Breast epithelium (tissue), 4 donors: ENCODE results near the gene RIPOR3. TPM values are rescaled to one million over a fixed set of nuclear protein-coding genes. Genes with fewer than 3 reads are reported as not detected.
"Not testable (repeated sequence)": the region's sequence is repeated elsewhere in the genome, so short reads cannot be mapped to it uniquely, and the experiment has no call there.

Experiments
- DNase-seq, 2 donors: peaks; one replicate each; pipeline ENCODE4 v3.0.0-alpha.2; 2019; ENCODE audit warnings: low spot score in 2 of 2
- H3K27ac ChIP-seq, 2 donors: fragments of 200-600 bp; sonication (generic) in 1 of 2; one replicate each; pipeline ENCODE4 v1.5.1; 2016 to 2019; ENCODE audit warnings: mild to moderate bottlenecking in 1 of 2
- H3K27me3 ChIP-seq, 2 donors: fragments of 200-600 bp; sonication (generic) in 1 of 2; one replicate each; pipeline versions ENCODE4 v1.5.1 to v1.6.0; 2017 to 2019; ENCODE audit warnings: control low read depth in 1 of 2, mild to moderate bottlenecking in 1 of 2
- H3K36me3 ChIP-seq: fragments of 200-600 bp; one replicate; pipeline ENCODE4 v1.5.1; 2019
- H3K4me1 ChIP-seq, 2 donors: fragments of 200-600 bp; sonication (generic); one replicate each; pipeline ENCODE4 v1.5.1; 2016 to 2019; ENCODE audit warnings: control low read depth in 1 of 2
- H3K4me3 ChIP-seq, 3 donors: fragments of 200-600 bp; sonication (generic); 1 replicate in 2 of 3; 2 replicates in 1 of 3; pipeline ENCODE4 v1.5.1; 2016 to 2019; ENCODE audit warnings: mild to moderate bottlenecking in 3 of 3, moderate library complexity in 2 of 3
- H3K9me3 ChIP-seq, 2 donors: fragments of 200-600 bp; sonication (generic) in 1 of 2; one replicate each; pipeline ENCODE4 v1.5.1; 2016 to 2019; ENCODE audit warnings: control low read depth in 1 of 2
- POLR2A ChIP-seq: fragments of 450-650 bp; IDR thresholded peaks from one replicate; pipeline ENCODE4 v1.6.1; 2016; ENCODE audit warnings: antibody characterized with exemption, mild to moderate bottlenecking, moderate library complexity
- POLR2AphosphoS5 ChIP-seq, 3 donors: sonication (generic); formaldehyde crosslinking; IDR thresholded peaks; one replicate each; pipeline ENCODE4 v1.6.1; 2017; ENCODE audit warnings: antibody characterized with exemption in 3 of 3
- intact Hi-C: fragments of 100-400 bp; cut with DNase I; formaldehyde crosslinking; loops from one replicate; pipeline ENCODE4 v1.15.1; 2023; ENCODE audit warnings: low total_unique reads
- total RNA-seq, 3 donors: library from RNA; depleted of rRNA; stranded (reverse); fragments of >200 nt; gene quantifications; one replicate each; pipeline ENCODE4 v1.1.0, GENCODE V29; 2016
- TF ChIP-seq, protein P1 (sequence below), 3 donors: fragments of 450-650 bp; IDR thresholded peaks; one replicate each; pipeline ENCODE4 v1.5.1; 2016 to 2017; ENCODE audit warnings: antibody characterized with exemption in 3 of 3, mild to moderate bottlenecking in 3 of 3, moderate library complexity in 3 of 3

The RIPOR3 gene
- total RNA-seq, 3 donors from 2014 or later = 4.5 to 35.5 (median 26.9) TPM

DNA sequence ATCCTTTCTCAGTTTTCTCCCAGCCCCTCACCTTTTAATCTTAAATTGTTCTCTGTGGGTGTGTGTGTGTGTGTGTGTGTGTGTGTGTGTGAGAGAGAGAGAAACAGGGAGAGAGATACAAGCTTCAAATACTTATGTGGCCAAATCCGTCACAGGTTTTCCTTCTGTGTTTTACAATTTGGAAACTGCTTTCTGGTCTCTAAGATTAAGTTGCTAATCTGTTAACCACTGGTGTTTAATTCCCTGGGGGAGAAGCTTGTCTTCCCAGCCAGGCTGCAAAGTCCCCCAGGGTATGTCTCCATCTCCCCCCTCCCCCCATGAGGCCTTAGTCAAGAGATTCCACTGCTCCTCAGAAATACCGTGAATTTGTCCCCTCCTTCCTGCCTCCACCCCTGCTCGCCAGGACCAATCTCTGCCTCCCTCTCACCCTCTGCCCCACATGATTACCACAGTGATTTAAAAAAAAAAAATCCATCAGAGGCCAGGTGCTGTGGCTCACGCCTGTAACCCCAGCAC is 49.0 kb downstream of the RIPOR3 start:
- H3K36me3 ChIP-seq = no peaks in the 10 kb centered on the region
- H3K27ac ChIP-seq = no peak overlapping the region
- TF ChIP-seq POLR2AphosphoS5 (IDR thresholded peaks at IDR 0.05) = no peak
- no peak for TF ChIP-seq POLR2A
- TF ChIP-seq, protein P1, sequence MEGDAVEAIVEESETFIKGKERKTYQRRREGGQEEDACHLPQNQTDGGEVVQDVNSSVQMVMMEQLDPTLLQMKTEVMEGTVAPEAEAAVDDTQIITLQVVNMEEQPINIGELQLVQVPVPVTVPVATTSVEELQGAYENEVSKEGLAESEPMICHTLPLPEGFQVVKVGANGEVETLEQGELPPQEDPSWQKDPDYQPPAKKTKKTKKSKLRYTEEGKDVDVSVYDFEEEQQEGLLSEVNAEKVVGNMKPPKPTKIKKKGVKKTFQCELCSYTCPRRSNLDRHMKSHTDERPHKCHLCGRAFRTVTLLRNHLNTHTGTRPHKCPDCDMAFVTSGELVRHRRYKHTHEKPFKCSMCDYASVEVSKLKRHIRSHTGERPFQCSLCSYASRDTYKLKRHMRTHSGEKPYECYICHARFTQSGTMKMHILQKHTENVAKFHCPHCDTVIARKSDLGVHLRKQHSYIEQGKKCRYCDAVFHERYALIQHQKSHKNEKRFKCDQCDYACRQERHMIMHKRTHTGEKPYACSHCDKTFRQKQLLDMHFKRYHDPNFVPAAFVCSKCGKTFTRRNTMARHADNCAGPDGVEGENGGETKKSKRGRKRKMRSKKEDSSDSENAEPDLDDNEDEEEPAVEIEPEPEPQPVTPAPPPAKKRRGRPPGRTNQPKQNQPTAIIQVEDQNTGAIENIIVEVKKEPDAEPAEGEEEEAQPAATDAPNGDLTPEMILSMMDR (IDR thresholded peaks at IDR 0.05) = no peak
- H3K4me1 ChIP-seq = peaks cover 0 to 7% of the 10 kb centered on the region in 2 donors
- no peak overlapping the region for H3K4me3 ChIP-seq
- no peaks in the 10 kb centered on the region for H3K27me3 ChIP-seq
- intact Hi-C loops = loop anchor here (5.0 kb wide), 1 partner anchor 1245 kb away; no protein-coding TSS in a partner anchor
- DNase-seq = no peak
- H3K9me3 ChIP-seq = no peaks in the 10 kb centered on the region

DNA sequence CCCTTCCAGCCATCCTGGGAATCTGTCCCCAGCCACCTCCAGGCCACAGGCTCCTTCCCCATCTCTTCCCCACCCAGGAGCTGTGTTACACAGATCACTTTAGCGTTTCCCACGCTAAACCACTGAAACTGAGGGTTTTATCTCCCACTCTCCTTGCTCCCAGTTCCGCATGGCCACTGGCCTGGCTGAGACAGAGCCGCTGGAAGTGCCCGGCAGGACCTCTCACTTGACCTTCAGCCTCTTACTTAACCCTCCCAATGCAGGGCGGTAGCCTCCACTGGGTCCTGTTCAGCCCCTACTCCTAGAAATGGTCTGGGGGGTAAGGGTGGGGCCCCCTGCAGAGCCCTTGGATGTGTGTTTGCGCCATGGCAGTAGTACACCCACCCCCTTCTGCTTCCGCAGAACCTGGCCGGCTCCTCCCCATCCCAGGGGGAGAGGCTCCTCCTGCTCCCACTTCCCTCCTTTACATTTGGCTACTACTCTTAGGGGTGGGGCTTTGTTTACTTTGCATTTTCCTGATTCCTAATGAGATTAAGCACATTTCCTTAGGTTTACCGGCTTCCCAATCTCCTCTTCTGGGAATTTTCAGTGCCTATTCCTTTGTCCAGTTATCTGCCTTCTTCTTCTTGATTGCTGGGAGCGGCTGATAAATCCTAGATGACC is 49.6 kb downstream of the RIPOR3 start:
- not testable (repeated sequence) for H3K36me3 ChIP-seq, H3K9me3 ChIP-seq, H3K4me3 ChIP-seq, H3K4me1 ChIP-seq, H3K27ac ChIP-seq, DNase-seq, H3K27me3 ChIP-seq
- intact Hi-C loops = loop anchor here (5.0 kb wide), 1 partner anchor 1244 kb away; no protein-coding TSS in a partner anchor

DNA sequence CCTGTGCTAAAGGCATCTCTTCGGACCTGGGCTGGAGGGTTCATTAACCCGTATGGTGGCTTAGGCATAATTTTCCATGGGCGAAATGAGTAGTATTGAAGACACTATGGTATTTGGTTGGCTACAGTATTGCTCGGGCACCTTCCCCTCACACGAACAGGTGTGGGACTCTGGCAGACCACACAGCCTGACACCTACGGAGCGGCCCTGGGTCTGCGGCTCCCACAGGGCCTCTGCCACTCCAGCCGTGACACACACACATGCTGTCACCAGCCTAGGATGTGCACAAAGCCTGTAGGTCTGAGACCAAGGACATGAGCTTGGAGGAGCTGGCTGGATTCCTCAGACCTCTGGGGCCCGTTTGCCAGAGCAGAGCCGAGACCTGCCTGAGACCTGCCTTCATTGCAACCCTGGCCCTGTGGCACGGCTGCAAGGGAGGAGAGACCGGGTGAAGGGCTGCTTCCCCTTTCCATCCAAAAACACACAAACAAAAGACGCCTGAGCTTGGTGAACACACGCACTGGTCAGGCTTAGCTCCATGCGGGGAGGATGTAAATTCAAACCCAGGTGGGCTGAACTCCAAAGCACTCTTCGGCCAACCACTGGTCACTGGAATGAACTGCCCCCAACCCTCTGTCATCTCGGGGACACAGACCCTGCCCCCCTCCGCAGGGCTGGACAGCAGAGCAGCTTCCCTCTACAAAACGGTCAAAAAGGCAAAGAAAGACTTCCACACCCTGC is 51.2 kb downstream of the RIPOR3 start:
- not testable (repeated sequence) for H3K4me1 ChIP-seq
- intact Hi-C loops = loop anchor here (5.0 kb wide), 1 partner anchor 1243 kb away; no protein-coding TSS in a partner anchor

DNA sequence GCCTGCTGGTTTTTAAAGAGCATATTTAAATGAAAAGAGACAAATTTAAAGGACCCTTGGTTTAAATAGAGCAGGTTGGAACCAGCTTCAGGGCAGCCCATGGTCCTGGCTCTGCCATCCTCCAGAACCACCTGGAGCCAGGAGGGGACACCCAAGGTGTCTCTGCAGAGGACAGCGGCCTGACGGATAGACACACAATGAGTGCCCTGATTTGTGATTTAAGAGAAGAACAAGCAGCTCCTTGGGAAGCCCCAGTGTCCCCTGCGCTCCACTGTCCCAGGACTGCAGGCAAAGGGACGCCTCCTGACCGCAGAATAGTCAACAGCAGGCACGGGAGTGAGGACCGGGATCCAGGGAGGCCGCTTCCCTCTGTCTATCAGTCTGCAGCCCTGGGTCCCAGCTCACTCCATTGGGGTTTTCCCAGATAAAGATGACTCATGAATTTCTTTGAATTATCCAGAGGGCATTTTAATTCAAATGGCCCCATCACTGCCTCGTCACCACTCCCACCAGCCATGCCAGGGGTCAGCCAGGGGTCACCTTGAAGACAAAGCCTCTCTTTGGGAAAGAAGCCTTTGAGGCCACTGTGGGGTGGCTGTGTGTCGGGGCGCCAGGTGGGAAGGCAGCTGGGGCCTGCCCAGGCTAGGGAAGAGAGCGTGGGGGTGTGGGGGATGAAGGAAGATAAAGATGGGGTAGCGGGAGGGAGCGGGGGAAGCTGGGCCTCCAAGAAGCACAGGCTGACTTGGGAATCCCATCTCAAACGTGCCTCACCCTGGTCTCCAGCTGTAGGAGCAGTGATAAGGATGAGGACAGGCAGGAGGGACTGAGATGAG is 53.1 kb downstream of the RIPOR3 start:
- DNase-seq, intact Hi-C loops, H3K9me3 ChIP-seq: not testable (repeated sequence)

More for the DNA sequence above, 51.2 kb downstream of the RIPOR3 start:
- DNase-seq, H3K27ac ChIP-seq, H3K4me3 ChIP-seq, H3K27me3 ChIP-seq, H3K36me3 ChIP-seq, H3K9me3 ChIP-seq: not testable (repeated sequence)

DNA sequence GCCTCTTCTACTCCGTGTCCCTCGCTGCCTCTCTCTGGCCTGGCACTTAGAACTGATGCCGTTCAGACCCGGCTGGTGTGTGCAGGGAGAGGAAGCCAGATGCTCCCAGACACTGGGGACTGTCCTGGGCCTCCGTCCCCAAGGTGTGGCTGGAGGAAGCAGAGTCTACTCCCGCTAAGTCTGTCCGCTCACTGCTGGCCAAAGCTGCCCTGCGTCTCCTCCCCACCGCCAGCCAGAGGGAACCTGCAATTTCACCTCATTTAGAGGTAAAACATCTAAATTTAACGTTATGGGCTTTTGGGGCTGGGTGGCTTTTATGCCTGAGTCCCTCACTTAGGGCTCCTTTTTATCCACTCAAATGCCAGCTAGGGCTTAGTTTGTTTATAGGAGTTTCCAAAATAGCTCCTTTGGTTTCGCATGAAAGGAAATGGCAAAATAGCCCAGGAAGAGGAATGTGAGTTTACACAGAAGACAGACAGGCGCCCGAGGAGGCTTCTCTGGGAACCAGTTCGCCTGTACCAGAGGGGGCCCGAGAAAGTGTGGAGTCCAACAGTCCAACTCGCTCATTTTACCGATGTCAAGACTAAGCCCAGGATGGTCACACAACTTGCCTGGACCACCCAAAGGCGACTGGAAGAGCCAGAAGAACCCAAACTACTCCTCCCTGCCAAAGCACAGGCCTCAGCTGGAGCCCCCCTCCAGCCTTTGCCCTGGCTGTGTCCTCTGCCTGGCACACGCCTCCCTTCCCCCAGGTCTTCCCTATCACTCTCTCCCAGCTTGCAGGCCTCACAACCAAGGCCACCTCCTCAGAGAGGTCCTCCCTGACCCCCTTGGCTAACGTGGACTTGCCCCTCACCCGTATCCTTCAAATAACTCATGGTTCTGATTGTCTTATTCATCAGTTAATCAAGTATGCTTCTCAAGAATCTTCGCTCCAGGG is 54.5 kb downstream of the RIPOR3 start:
- Histone ChIP-seq H3K4me3 (no peak overlapping the region), H3K9me3 (no peaks in the 10 kb centered on the region), H3K27ac (peak overlapping the region in 1 of 2 donors; percentile 33), H3K4me1 (no peaks in the 10 kb centered on the region), H3K36me3 (no peaks in the 10 kb centered on the region), H3K27me3 (no peaks in the 10 kb centered on the region)
- intact Hi-C loops = no loop called here
- TF ChIP-seq POLR2AphosphoS5 (IDR thresholded peaks at IDR 0.05) (no peak), POLR2A (no peak)
- TF ChIP-seq, protein P1 (IDR thresholded peaks at IDR 0.05) = no peak
- DNase-seq = no peak

More for the DNA sequence above, 53.1 kb downstream of the RIPOR3 start:
- not testable (repeated sequence) for H3K4me3 ChIP-seq, H3K4me1 ChIP-seq, H3K36me3 ChIP-seq, H3K27me3 ChIP-seq
- peak overlapping the region in 1 of 2 donors; percentile 20 for H3K27ac ChIP-seq
